Measurements from ENCODE around the gene SOST.

SOST gene

DNA sequence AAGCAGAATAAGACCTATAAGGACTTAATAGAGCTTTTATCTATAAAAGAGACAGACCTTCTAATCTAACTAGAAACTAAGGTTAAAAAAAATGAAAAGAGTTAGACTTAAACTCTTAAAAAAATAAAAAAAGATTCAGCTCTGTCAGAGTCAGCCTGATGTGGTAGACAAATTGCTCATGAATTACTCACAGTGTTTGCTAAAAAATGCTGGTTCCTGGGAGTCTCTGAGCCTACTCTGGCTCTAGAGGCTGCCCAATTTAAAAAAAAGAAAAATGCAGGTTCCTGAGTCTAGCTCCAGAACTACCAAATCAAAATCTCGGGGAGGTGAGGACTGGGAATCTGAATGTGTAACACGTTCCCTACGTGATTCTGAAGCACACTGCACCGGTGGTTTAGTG lies 18.1 kb downstream of the SOST start:
- DNase-seq, result no peak

DNA sequence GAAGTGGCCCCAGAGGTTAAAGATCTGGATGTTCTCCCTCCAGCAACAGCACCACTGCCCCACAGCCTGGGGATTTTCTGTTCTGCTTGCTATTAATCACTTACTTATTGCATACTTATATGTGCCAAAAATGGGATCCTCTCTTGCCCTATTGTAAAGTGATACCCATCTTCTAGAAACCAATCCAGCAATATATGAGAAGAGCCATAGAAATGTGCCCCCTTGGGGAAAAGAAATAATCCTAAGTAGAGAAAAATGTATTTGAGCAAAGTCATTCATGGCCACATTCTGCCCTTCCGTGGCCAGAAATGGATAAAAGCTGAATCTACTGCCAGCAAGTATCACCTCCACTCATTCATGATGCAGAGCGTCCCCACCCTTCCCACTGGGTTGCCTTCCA lies 20.9 kb downstream of the SOST start:
- no peak for DNase-seq

DNA sequence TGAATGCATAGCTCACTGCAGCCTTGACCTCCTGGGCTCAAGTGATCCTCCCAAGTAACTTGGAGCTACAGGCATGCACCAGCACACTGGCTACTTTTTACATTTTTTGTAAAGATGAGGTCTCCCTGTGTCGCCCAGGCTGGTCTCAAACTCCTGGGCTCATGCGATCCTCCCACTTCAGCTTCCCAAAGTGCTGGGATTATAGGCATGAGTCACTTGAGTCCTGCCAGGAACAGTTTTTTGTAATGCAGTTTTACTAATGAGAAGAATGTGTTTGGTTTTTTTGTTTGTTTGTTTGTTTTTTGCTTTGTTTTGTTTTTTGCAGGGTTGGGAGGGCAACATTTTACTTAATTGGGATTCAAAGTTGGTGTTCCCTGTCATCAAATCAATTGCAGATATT lies 22.2 kb downstream of the SOST start:
- DNase-seq, result no peak

DNA sequence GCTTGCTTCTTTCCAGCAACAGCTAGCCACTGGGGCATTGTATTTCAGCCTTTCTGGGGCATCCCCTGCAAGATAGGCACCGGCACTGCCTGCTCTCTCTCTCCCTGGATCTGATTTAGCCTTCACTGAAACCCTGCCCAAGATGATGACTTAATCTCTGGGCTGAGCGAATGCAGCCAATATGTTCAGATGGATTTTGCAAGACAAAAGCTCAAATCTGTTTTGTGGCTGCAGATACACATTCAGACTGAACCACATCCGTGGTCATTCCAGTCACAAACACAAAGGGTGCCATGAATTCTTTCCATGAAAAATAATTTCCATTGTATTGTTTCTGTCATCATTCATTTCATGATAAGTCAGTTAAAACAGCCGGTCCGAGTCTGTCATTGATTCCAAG lies 24.2 kb downstream of the SOST start:
- DNase-seq, result no peak

DNA sequence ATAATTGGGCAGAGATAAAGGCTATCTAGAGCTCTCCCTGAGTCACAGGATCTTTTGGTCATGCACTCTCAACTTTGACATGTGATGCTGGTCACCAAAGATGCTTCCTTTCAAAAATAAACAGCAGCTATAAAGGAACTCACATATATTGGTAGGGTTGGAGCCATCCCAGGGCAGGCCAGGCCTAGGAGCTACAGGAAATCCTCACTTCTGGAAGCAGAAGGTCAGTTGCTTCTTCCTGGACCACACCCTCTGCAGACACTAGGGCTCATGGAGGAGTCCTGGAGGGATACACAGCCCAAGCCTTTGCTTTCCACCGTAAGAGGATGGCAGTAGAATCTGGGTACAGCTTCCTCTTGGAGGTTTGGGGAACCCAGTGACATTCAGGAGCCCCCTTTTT lies 24.6 kb downstream of the SOST start:
- DNase-seq, result no peak

DNA sequence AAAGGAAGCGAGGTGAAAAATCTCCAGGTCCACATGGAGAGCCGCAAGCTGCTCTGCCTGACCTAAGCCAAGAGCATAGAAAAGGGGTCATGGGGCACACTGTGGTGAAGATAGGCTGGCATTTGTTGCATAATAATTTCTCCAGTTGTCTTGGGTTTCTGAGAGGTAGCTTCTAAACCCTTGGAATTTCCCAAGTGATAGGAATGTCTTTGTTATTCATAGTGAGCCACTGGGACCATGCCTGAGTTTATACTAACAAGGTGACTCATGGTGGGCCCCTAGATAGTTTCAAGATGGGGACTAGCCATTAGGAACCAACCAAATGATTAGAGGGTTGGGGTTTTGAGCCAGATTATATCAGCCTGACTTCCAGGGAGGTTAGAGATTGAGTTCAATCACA lies 25.6 kb downstream of the SOST start:
- DNase-seq, result no peak

DNA sequence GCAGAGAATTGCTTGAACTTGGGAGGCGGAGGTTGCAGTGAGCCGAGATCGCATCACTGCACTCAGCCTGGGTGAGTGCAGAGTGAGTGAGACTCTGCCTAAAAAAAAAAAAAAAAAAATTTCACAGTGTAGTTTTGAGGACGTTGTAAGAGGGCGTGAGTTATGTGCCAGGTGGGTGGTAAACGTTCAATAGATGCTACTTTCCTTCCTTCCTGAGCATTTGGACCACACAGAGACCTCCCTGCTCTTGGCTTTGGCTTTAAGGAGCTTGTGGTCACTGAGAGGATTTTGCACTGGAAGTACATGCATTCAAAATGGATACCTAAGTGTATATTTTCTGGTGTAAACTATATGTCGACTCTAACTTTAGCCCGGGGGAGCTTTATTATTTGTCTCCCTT lies 30.5 kb downstream of the SOST start:
- DNase-seq, result no peak

DNA sequence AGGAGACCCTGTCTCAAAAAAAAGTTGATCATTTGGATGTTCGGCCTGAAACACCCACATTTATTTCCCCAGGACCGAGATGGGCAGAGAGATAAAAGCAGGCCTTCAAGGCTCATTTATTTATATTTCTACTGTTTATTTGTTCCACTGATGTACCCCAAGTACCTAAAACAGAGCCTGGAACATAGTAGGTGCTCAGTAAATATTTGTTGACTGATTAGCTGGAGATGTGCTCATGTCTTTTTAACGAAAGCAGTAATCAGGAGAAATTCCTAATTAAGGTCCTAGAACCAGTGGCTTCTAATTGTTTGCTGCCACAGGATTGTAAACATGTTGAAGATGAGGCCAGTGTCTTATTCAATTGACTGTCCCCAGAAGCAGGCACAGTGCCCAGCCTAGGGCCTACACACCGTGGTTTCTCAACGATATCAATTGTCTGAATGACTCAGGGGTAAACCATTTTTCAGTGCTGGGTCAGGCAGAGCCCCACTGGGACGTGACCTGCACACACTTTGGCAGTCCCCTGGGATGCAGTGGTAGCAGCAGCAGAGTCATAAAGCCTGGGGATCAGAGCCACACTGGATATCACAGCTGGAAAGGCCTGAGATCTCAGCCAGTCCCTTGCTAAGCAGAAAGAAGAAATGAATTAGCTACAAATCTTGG lies 34.8 kb downstream of the SOST start:
- no peak for DNase-seq

DNA sequence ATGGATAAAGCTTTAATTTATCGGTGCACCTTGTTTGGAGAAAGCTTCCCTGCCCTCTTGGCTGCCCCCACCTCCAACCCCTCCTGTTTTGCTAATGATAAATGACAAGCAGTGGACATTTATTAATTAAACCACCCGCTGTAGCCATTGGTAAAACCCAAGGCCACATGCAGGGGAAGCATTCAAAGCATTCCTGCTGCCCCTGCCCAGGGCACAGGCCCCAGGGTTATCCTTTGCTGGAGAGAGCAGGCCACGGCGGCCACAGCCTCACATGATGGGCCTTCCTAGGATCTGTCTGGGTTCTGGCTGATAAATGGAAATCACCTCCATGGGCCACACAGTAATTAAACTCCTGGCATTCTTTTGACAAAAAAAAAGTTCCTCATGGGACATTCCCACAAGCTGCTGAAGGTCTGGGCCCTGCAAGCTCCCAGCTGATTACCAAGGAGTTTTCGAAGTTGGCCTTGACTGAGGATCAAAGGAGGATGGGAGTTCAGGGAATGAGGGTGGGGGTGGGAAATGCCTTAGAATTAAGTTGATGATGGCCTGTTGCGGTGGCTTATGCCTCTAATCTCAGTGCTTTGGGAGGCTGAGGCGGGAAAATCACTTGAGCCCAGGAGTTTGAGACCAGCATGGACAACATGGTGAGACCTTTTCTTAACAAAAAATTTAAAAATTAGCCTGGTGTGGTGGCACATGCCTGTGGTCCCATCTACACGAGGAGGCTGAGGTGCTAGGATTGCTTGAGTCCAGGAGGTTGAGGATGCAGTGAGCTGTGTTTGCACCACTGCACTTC lies 35.5 kb downstream of the SOST start:
- DNase-seq, result no peak

DNA sequence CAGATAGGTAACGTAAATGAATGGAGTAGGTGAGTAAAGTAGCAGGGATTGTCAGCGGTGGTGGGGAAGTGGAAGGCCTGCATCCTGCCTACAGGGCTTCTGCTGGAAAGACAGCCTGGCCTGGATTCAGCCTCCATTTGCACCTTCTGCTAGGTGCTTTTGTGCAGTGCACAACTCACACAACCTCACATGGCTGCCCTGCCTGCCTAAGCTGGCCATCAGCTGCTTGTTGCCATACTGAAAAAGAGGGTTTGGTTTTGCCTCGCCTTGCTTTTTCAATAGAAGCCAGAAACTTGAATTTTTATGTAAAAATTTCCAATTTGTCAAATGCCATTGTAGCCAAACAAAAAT lies 36.3 kb downstream of the SOST start:
- no peak for DNase-seq

DNA sequence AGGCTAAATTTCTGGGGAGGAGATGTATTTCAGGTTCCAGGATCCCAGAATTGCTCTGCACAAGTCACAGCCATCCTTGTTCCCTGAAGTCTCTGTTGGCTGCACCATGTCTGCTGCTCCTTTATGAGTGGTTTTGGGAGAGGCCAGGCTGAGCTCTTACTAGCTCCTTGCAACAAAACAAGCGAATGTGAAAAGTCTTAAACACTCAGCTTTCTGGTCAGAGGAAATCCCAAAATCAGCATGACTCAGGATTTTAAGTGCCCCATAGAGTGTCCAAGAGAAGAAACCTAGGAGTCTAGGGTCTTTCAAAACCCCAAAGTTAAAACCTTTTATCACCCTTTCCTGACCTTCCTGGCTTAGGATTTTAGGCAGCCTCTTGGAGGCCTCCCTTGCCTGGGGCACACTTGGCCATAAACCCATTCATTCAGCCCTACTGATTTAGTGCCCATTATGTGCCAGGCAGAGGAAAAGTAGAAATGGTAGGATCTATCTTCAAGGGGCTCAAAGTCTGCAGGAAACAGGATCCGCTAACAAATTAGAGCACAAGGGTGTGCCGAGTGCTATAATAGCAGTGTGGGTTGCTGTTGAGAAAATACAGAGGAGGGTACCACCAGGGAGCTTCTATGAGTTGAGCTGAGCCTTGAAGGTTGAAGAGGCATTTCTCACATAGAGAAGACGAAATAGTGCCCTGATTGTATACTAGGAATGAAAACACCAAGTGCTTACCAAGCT lies 36.9 kb downstream of the SOST start:
- no peak for DNase-seq

DNA sequence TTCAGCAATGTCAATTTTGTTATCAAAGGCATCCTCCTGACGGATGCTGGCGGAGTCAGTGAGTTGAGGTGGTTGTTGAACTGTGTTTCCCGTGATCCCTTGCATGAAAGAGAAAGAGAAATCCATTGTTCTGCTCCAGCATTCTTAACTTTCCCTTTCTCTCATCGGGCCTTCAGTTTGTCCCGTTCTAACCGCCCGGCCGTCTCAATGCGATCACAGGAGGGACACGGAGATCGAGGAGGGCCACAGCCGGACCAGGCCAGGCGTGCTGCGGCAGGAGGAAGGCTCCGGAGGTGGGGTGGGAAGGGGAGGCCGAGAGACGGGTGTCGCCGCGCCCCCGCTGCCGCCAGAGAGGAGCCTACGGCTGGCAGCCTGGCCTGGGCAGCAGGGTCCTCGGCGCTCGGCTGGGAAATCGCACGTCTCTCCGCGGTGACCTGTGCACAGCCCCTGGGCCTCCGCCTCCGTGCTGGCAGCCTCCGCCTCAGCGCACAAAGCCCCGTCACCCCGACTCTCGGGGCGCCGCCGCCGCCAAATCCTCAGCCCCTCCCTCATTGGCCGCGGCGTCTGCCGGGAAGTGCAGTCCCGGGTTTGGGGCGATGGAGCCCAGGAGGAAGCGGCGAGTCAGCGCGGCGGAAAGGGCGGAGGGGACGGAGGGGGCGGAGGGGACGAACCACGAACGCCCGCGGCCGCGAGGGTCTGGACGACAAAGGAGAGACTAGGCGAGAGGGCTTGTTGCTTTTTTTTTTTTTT lies 38.1 kb downstream of the SOST start:
- peak; percentile 42 for DNase-seq

DNA sequence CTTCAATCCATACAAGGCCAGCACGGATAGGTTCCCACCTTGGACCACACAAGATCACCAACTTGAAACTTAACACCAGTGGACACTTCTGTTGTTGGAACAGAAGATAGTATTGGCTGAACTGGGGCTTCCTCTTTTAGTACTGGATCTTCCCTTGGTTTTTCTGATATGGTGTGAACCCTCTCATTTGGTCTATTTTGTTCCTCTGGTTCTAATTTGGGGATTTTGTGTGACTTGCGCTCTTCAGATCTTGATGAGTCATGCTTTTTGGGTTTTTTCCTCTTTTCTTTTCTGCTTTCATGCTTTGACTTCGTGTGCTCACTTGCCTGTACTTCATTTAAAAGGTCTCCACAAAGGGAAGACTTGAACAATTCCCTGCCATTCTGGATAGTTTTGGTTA lies 39.0 kb downstream of the SOST start:
- no peak for DNase-seq

DNA sequence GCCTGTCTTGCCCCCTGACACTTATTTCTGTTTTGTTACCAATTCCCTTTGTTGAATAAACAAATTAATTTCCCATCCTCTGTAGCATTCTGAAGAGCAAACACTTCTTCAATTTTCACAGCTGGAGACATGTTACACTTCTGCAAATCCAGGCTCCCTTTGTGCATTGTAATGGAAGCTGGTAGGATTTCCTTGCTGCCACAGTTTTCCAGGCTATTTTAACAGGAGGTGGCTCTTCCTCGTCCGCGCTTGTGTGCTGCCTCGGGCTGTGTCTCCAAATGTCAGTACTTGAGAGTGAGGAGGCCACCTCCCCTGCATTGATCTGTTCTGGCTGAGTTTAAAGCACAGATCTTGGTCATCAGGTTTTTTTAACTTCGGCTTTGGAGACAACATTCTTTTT lies 40.0 kb downstream of the SOST start:
- DNase-seq, result peak; percentile 82

DNA sequence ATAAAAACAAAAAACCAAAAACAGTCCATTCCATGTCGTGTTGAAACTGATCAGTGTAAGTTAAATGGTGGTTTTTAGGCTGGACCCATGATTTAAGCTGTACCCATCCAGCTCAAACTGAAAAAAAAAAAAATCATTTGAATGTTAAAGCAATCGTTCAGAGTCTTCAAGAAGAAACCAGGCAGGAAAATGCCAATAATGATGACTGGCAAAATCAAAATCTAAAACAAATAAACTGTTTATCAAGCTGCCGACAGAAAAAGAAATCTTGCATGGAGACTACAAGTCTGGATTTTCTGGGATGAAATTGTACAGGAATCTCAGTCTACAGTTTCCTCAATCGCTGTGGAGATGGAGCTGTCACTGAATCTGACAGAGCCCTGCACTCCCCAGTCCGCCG lies 40.7 kb downstream of the SOST start:
- no peak for DNase-seq

DNA sequence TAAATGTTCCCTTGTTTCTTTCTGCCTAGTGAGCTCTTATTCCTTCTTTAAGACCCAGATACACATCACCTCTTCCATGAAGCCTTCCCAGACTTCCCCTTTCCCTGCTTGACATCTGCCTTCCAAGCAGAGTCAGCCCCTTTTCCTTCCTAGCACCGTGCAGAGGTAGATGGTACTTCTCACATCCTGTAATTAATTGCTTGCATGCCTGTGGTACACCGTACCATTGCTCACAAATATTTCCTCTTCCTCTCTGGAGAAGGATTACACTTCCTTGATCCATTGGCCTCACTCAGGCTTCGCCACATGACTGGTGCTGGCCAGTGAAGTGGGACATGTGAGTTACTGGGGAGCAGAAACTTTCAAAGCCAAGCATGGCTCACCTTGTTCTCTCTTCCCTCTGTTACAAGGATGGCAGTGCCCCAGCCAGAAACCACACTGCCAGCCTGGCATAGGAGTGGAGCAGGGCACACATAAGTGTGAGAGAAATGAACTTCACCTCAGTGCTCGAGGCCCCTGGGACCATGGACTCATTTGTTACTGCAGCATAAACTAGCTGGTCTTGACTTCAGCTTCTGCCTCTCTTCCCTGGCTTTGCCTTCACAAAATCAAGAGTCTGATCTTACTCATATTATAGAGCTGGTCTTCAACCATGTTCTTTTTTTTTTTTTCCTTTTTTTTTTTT lies 44.0 kb downstream of the SOST start:
- no peak for DNase-seq

DNA sequence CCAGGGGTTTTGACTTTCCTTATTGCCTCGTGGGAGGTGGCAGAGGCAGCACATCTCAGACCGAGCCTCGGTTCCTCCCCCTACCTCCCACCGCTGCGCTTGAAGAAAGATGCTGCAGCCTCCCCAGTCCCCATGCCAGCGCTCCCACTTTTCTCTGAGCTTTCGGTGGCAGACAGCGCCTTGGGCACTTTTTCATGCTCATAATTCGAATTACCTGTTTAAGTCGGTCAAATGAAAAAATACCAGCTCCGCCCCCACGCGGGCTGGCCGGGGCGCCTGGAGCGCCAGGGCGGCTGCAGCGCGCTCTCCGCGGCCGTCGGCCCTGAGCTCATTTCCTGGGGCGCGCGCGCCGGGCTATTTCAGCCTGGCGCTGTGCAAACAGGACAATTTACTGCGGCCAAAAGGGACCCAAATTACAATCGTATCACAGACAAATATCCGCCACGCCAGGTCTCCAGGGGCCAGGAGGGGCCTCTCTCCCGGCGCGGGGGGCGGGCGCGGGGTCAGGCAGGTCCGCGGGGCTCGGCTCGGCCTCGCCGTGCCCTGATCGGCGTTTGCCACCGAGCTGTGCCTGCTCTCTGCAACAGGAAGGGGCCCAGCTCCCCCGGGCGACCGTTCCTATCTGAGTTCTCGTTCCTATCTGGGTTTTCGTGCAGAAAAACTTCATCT lies 45.0 kb downstream of the SOST start:
- DNase-seq, result peak; percentile 17

DNA sequence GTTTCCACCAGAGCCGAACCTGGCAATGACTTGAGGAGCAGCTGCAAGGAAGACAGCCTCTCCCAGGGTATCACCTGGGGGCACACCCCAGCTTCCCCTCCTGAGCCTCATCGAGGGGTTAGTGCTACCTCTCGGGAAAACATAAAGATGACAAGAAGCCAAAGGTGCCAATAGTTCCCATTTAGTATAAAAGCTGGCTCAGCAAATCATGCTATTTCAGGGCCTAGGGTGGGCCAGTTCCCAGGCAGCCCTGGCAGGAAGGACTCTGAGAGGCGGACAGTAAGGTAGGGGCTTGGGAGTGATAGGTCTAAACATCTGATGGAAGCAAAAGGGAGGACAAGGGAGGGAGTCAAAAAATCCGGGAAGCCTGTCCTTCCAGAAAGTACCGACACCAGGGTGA lies 46.2 kb downstream of the SOST start:
- no peak for DNase-seq

DNA sequence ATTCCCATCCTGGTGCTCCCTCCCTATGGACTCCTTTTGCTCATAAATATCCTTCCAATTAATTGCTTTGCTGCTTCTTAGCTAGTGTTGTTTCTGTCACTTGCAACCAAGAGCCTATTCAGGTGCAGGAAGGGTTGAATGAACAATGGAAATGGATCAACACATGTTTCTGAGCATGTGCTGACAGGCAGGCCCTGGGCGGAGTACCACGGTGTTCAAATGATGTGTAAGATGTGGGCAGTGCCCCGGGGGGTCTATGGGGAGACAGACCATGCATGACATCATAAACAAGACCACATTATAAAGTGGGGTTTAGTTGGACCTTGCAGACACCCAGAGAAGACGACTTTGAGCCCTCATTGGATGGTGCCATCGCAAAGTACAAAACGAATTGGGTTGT lies 48.5 kb downstream of the SOST start:
- no peak for DNase-seq

DNA sequence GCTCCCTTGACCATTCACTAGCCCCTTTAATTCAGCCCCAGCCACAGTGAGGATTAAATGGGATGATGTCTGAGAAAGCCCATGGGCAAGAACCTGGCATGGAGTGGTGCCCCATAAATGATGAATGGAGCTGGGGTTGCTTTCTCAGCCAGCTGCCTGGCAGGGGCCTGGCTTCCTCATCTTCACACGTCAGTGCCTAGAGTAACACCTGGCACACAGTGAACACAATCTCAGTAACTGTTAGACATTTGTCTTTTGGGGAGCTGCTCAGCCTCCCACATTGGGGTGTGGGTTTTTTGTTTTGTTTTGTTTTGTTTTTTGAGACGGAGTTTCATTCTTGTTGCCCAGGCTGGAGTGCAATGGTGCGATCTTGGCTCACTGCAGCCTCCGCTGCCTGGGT lies 49.4 kb downstream of the SOST start:
- DNase-seq, result no peak

DNA sequence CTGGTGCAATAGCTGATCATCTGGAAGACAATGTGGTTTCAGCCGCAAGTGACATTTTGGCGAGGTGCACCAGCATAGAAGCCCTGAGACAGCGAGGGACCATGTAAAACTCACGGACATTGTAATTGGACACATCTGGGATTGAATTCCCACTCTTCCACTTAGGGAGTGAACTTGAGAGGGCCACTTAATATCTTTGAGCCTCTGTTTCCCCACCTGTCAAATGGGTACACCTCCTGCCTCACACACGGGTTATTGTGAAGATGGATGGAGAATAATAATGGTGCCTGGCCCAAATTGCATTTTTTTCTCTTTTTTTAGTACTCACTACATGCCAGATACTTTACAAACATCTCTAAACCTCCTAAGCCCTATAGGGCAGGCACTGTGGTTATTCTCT lies 51.4 kb downstream of the SOST start:
- DNase-seq, result no peak

DNA sequence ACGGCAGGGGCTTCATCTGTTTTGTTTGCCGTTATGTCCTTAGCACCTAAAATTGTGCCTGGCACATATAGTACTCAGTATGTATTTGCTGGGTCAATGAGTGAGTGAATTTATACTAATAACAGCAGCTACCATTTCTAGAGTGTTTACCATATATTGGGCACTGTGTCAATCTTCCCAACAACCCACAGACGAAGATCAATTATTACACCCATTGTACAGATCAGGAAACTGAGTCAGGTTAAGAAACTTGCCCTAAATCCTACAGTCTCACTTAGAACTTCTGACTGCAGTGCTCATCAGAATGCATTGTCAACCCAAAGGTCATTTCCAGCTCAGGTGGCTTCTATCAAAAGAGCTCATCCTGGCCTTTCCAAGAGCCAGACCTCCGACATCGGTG lies 52.4 kb downstream of the SOST start:
- DNase-seq, result no peak
